Measurements from ENCODE around the gene SSRP1. TPM values are rescaled to one million over a fixed set of nuclear protein-coding genes. Genes with fewer than 3 reads are reported as not detected.

SSRP1 gene
- 49.5 and 59.6 TPM in 2 replicates for total RNA-seq

GRCh38 chr11:57335343-57336110 is at the start of gene SSRP1:
Gene SSRP1 (minus strand): TSS chr11:57335892. CDS start chr11:57335121, 771 bp downstream.

GRCh38 chr11:57380975-57381374 is 45.3 kb upstream of the SSRP1 start, which contains the start of gene PRG3:
Gene PRG3 (minus strand): TSS chr11:57381150. CDS start chr11:57380708, 442 bp downstream.

GRCh38 chr11:57338142-57338541 is 2.5 kb upstream of the SSRP1 start, which contains the start of gene P2RX3:
Gene P2RX3 (plus strand): TSS chr11:57338352. CDS start chr11:57338551, 199 bp downstream.

GRCh38 chr11:57324886-57325734 is 10.6 kb downstream of the SSRP1 start, which contains the start of gene TNKS1BP1:
Gene TNKS1BP1 (minus strand): TSS chr11:57324952. CDS start chr11:57321885, 3,067 bp downstream.

Other genes starting within 250 kb of the SSRP1 start
- not detected in 2 replicates for gene LRRC55, start 153.9 kb downstream of the SSRP1 start, total RNA-seq
- 0.03 and 0.39 TPM in 2 replicates for gene APLNR, start 98.6 kb downstream of the SSRP1 start, total RNA-seq
- gene TNKS1BP1, start 10.9 kb downstream of the SSRP1 start, total RNA-seq: 89.9 and 90.3 TPM in 2 replicates
- not detected in 2 replicates for gene P2RX3, start 2.5 kb upstream of the SSRP1 start, total RNA-seq
- gene PRG3, start 45.3 kb upstream of the SSRP1 start, total RNA-seq: not detected in 2 replicates
- 0.26 and 0.73 TPM in 2 replicates for gene PRG2, start 54.8 kb upstream of the SSRP1 start, total RNA-seq
- 18.2 and 21.3 TPM in 2 replicates for gene SLC43A3, start 91.2 kb upstream of the SSRP1 start, total RNA-seq
- gene RTN4RL2, start 124.6 kb upstream of the SSRP1 start, total RNA-seq: 0.13 TPM in 1 of 2 replicates, not detected in the other
- 6.3 and 12.7 TPM in 2 replicates for gene SLC43A1, start 179.8 kb upstream of the SSRP1 start, total RNA-seq
- 18.6 and 24.2 TPM in 2 replicates for gene TIMM10, start 194.9 kb upstream of the SSRP1 start, total RNA-seq
- gene SMTNL1, start 201.7 kb upstream of the SSRP1 start, total RNA-seq: not detected in 2 replicates
- 46.3 and 60.1 TPM in 2 replicates for gene UBE2L6, start 231.8 kb upstream of the SSRP1 start, total RNA-seq